ENCODE results near the gene TCEAL7. TPM values are rescaled to one million over a fixed set of nuclear protein-coding genes. Genes with fewer than 3 reads are reported as not detected.

Gene TCEAL7
- total and polyA plus RNA-seq, 8 donors, result 3.5 to 28.6 (median 21.6) TPM

DNA sequence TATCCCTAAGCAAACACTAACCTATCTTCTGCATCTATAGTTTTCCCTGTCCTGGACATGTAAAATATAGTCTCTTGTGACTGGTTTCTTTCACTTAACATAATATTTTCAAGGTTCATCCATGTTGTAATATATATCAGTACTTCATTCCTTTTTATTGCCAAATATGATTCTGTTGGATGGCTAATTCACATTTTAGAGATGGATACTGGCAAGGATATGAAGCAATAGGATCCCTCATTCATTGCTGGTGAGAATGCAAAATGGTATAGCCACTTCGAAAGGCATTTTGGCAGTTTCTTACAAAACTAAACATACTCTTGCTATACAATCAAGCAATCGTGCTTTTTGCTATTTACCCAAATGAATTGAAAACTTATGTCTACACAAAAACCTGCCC is 33.0 kb downstream of the TCEAL7 start:
- H3K4me3 ChIP-seq, result no peak overlapping the region
- no peak overlapping the region for H3K27ac ChIP-seq
- no peaks in the 10 kb centered on the region for H3K9me3 ChIP-seq
- no peaks in the 10 kb centered on the region for H3K27me3 ChIP-seq
- DNase-seq, result no peak
- TF ChIP-seq, protein P1, sequence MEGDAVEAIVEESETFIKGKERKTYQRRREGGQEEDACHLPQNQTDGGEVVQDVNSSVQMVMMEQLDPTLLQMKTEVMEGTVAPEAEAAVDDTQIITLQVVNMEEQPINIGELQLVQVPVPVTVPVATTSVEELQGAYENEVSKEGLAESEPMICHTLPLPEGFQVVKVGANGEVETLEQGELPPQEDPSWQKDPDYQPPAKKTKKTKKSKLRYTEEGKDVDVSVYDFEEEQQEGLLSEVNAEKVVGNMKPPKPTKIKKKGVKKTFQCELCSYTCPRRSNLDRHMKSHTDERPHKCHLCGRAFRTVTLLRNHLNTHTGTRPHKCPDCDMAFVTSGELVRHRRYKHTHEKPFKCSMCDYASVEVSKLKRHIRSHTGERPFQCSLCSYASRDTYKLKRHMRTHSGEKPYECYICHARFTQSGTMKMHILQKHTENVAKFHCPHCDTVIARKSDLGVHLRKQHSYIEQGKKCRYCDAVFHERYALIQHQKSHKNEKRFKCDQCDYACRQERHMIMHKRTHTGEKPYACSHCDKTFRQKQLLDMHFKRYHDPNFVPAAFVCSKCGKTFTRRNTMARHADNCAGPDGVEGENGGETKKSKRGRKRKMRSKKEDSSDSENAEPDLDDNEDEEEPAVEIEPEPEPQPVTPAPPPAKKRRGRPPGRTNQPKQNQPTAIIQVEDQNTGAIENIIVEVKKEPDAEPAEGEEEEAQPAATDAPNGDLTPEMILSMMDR (IDR thresholded peaks at IDR 0.05), result no peak
- intact Hi-C loops (cut with DNase I), result no loop called here
- no peak for ATAC-seq
- no peaks in the 10 kb centered on the region for H3K4me1 ChIP-seq
- H3K36me3 ChIP-seq, result no peaks in the 10 kb centered on the region

DNA sequence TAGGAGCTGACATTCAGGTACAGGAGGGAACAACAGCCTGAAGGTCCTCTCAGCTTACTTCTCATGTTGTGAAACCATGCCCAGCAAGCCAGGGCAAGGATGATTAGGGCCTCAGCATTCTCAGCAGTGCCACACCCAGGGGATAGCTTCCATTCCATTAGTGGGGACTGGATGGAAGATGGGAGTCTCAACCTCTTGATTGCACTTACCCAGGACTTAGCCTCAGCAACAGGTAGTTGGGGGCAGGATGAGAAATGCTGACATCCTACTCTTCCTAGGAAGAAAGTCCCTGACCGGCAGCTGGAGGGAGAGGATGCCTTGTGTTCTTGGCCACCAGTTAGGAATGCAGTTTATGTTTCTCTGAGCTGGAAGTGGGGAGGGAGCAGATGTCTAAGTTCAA is 37.5 kb downstream of the TCEAL7 start:
- Histone ChIP-seq H3K27ac (no peak overlapping the region), H3K4me1 (no peaks in the 10 kb centered on the region), H3K27me3 (no peaks in the 10 kb centered on the region), H3K9me3 (no peaks in the 10 kb centered on the region), H3K4me3 (no peak overlapping the region), H3K36me3 (no peaks in the 10 kb centered on the region)
- intact Hi-C loops (cut with DNase I), result no loop called here
- ATAC-seq, result no peak
- TF ChIP-seq, protein P1 (IDR thresholded peaks at IDR 0.05), result no peak
- DNase-seq, result no peak

DNA sequence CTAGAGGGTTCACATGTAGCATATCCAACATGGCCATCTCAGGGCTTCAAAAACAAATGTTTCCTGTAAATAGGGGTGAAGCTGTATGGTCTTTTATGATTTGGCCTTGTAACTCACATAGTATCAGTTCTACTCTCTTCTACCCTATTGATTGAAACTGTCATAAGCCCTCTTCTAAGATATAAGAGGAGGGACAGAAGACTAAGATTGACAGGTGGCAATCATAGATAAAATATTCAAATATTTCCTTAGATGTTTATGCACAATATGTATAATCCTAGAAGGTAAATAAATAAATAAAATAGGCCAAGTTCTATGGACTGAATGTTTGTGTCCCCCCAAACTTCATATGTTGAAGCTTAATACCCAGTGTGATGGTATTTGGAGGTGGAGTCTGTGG is 39.4 kb downstream of the TCEAL7 start:
- H3K27me3 ChIP-seq, result no peaks in the 10 kb centered on the region
- H3K36me3 ChIP-seq, result no peaks in the 10 kb centered on the region
- H3K9me3 ChIP-seq, result no peaks in the 10 kb centered on the region
- TF ChIP-seq, protein P1 (IDR thresholded peaks at IDR 0.05), result no peak
- H3K4me1 ChIP-seq, result no peaks in the 10 kb centered on the region
- DNase-seq, result no peak
- no peak overlapping the region for H3K4me3 ChIP-seq
- intact Hi-C loops (cut with DNase I), result no loop called here
- H3K27ac ChIP-seq, result no peak overlapping the region
- ATAC-seq, result no peak

DNA sequence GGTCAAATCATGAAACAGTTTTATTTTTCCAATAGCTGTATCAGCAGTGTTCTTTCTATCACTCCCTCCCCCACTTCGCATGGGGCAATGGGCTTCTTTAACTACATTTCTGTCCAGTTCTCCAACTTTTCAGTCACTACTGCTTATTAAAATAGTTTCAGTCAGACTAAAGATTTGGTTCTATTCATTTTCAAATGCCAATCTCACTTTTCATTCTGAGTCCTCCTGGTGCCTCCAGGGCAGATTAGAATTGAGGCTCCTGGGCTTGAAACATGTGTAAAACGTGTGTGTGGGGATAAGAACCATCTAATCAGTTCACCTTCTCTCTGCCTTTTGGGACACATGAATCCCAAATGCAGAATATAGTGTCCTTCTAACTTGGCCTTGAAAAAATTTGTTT is 42.8 kb downstream of the TCEAL7 start:
- DNase-seq, result no peak
- ATAC-seq, result no peak
- TF ChIP-seq, protein P1 (IDR thresholded peaks at IDR 0.05), result no peak
- Histone ChIP-seq H3K36me3 (no peaks in the 10 kb centered on the region), H3K4me3 (no peak overlapping the region), H3K27me3 (no peaks in the 10 kb centered on the region), H3K9me3 (no peaks in the 10 kb centered on the region), H3K27ac (no peak overlapping the region), H3K4me1 (no peaks in the 10 kb centered on the region)
- intact Hi-C loops (cut with DNase I), result no loop called here

DNA sequence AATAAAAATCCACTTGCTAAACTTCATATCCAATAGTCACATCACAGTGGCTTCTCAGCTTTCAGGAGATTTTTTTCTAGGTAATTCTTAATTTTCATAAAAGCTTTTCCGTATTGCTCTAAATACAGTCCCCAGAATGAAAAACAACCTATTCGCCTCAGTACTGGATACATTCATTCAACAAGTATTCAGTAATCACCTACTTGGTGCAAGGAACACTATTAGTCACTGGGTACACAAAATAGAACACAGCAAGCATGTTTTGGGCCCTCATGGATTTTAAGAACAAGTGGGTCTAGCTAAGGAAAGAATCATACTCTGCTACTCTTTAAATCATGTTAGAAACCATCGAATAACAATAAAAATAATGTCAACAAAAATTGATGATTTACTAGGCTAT is 43.5 kb downstream of the TCEAL7 start:
- no peaks in the 10 kb centered on the region for H3K27me3 ChIP-seq
- ATAC-seq, result no peak
- TF ChIP-seq, protein P1 (IDR thresholded peaks at IDR 0.05), result no peak
- H3K27ac ChIP-seq, result no peak overlapping the region
- H3K4me3 ChIP-seq, result no peak overlapping the region
- no peak for DNase-seq
- intact Hi-C loops (cut with DNase I), result no loop called here
- no peaks in the 10 kb centered on the region for H3K9me3 ChIP-seq
- H3K36me3 ChIP-seq, result no peaks in the 10 kb centered on the region
- H3K4me1 ChIP-seq, result no peaks in the 10 kb centered on the region

All from left lung (tissue), 10 donors.